ENCODE data around the gene C5orf34.
A peak's percentile ranks its signal among the peaks of the same experiment; 100 is the strongest.
"Not testable (repeated sequence)": the region's sequence is repeated elsewhere in the genome, so short reads cannot be mapped to it uniquely, and the experiment has no call there.

The C5orf34 gene

DNA sequence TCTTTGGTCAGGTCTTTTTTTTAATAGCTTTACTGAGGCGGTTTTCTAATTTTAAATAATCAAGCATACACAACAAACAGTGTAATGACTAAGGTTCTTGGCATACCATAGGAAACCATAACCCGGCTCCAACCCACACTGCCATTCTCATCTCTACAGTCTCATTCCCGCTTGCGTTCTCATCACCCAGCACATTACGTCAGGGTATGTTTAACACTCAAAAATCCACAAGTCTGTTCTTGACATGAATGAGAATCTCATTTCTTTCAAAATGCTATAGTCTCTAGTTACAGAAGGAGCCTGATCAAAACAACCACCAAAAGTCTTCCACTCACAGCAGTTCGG lies 505 bp downstream of the C5orf34 start:
- DNase-seq: no peak

GRCh38 chr5:43514025-43514424 lies 923 bp downstream of the C5orf34 start:
- no peak for DNase-seq

DNA sequence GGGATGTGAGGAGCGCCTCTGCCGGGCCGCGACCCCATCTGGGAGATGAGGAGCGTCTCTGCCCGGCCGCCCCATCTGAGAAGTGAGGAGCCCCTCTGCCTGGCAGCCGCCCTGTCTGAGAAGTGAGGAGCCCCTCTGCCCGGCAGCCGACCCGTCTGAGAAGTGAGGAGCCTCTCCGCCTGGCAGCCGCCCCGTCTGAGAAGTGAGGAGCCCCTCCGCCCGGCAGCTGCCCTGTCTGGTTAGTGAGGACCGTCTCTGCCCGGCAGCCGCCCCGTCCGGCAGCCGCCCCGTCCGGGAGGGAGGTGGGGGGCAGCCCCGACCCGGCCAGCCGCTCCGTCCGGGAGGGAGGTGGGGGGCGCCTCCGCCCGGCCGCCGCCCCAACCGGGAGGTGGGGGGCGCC lies 3.9 kb downstream of the C5orf34 start:
- not testable (repeated sequence) for DNase-seq

DNA sequence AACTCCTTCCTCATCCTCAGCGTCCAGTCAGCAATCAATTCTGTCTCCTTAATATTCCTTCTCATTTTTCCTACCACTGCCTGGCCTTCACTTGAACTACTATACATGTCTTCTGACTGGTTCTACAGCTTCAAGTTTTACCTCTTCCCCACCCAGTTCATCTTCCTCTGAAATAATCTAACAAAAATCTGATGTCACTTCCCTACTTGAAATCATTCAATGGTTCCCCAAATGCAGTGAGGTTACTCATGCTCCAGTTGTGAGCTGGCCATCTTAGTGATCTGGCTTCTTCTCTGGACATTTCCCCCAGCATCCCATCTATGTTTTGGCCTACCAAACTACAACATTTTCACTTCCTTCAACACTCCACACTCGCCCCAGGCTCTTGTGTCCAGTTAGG lies 16.4 kb downstream of the C5orf34 start:
- no peak for DNase-seq

DNA sequence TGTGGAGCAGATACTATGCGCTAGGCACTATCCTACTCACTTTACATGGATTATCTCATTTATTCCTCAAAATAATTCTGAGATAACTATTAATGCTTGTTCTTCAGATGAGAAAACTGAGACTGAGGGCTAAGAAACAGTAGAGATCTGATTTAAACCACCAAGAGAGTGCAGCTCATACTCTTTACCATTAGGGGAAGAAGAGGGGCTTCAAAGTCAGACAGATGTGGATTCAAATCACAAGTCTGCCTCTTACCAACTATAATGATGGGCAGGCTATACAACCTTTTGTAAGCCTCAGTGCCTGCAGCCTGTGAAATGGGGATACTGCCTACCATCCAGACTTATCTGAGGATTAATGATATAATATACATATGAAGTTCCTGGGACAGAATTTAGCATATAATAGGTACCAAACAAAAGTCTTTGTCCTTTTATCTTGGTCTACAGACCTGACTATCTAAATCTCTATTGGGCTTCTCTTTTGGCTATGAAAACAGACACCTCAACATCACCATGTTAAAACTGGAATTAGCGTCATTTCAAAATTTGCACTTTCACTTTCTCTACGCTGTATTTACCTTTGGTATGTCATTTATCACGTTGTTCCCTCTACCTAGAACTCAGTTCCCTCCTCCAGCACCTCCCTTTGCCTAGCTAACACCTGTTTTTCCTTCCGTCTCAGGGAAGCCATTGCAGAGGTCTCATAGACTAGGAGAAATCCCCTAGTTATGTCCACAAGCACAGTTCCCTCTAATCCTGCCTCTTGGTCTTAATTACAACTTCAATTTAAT lies 17.4 kb downstream of the C5orf34 start:
- no peak for DNase-seq

DNA sequence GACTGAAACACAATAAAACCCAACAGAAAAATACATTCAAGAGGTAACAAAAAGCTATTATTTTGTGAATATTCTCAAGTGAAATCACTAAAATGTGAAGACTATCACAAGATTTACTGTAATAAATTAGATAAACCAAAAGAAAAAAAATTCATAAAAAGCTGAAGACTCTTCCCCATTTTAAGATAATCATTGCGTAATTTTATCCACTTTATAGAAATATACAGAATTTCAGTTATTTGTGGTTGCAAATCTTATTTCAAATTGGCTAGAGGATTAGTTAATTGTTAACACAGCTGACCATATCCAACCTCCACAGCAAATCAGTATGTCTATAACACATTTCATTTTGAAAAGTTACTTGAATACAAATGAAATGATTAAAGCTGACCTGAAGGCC lies 23.6 kb downstream of the C5orf34 start:
- DNase-seq: no peak

GRCh38 chr5:43486353-43486752 lies 28.6 kb downstream of the C5orf34 start:
- DNase-seq: no peak

DNA sequence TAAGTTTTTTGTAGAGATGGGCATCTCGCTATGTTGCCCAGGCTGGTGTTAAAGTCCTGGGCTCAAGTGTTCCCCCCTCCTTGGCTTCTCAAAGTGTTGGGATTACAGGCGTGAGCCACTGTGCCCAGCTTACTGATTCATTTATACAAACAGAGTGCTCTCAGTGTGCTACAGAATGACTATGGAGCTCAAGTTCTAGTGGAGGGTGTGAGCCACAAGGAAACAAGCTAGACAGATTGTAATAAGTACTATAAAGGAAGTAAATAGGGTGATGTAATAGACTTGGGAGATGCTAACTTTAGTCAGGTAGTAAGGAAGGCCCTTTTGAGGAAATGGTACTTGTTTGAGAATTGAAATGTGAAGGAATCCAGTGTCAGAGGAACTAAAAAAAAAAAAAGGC lies 29.5 kb downstream of the C5orf34 start:
- DNase-seq: no peak

DNA sequence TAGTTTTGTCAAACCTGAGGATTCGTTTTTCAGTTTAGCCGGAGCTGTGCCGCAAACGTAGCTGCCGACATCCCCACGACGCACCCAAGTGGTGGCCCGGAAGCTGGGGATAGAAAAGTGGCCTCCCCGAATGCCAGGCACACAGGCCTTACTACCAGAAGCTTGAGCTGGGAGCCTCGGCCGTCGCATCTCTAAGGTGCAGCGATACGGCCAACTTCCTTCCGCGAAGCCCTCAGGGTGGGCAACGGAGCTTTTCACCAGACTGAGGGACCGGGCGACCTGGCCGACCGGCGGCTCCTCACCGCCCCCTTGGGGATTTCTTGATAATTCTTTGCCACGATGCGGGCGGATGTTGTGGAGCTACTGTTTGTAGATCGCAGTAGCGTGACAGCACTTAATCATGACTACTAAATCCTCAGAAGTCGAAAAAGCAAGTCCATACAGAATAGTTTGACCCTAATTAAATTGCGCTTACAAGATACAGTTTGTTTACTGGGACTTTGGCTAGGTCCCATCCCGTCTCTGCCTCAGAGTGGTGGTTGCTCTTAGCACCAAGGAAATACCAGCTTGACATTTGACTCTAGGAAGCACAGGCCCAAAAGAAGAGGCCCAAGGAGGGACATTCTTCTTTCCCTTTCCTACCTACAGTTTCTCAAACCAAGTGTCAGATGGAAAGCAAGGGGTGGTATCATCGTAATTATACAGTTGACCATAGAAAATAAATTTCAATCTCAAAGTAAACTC lies 30.7 kb downstream of the C5orf34 start:
- peak; percentile 86 for DNase-seq

- DNase-seq: peak; percentile 95
Measured at GRCh38 chr5:43483298-43484105, 31.4 kb downstream of the C5orf34 start, which contains the start of gene TMEM267. TMEM267 (minus strand) TSS chr5:43483865; CDS start chr5:43453969, 29,896 bp downstream.

GRCh38 chr5:43482490-43483297 lies 32.3 kb downstream of the C5orf34 start:
- DNase-seq: no peak

DNA sequence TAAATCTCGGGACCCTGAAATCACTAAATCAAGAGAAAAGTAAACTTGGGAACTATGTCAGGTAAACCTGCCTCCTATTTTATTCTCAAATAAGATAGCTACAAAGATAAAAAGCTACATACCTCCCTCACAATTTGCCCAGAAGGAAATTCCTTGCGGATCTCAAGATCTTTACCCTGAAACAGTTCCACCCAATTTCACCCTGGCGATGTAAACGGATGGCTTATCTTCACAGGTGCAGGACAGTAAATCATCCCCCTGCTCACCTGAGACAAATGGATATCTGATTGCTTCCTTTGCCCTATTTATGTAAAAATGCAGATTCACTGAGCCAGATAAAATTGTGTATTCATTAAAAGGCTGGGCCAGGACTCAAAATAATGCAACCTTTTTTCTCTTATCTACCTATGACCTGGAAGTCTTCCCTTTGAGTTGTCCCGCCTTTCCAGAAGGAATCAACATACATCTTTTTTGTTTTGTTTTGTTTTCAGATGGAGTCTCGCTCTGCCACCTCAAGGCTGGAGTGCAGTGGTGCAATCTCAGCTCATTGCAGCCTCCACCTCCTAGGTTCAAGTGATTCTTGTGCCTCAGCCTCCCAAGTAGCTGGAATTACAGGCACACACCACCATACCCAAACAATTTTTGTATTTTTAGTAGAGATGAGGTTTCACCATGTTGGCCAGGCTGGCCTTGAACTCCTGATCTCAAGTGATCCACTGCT lies 45.1 kb downstream of the C5orf34 start:
- no peak for DNase-seq

- DNase-seq: no peak
Measured at GRCh38 chr5:43467100-43467499, 47.8 kb downstream of the C5orf34 start.

DNA sequence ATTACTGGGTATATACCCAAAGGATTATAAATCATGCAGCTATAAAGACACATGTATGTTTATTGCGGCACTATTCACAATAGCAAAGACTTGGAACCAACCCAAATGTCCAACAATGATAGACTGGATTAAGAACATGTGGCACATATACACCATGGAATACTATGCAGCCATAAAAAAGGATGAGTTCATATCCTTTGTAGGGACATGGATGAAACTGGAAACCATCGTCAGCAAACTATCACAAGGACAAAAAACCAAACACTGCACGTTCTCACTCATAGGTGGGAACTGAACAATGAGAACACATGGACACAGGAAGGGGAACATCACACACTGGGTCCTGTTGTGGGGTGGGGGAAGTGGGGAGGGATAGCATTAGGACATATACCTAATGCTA lies 49.5 kb downstream of the C5orf34 start:
- not testable (repeated sequence) for DNase-seq

DNA sequence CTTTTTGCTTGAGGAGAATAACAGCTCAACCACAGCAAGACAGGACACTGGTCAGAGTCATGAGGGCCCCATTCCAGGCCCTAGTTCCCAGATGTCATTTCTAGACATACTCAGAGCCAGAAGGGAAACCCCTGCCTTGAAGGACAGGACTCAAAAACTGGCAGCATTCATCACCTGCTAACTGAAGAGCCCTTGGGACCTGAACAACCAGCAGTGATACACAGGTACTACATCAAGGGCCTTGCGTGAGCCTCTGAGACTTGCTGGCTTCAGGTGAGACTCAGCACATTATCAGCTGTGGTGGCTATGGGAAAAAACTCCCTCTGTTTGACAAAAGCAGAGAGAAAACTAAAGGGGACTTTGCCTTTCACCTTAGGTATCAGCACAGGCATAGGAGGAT lies 53.9 kb downstream of the C5orf34 start:
- DNase-seq: no peak

DNA sequence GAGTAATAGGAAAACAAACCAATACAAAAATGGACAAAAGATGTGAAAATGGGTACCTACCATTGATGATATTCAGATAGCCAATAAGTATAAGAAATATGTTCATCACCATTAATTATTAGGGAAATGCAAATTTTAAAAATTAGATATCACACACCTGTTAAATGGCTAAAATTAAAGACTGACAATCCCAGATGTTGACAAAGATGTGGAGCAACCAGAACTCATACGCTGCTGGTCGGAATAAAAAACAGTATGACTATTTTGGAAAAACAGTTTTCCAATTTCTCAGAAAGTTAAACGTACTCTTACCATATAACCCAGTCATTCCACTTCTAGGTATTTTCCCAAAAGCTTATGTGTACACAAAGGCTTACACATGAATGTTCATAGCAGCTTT lies 58.4 kb downstream of the C5orf34 start:
- no peak for DNase-seq

- DNase-seq: not testable (repeated sequence)
Measured at GRCh38 chr5:43441575-43441974, 73.4 kb downstream of the C5orf34 start.

GRCh38 chr5:43437062-43437660 lies 77.8 kb downstream of the C5orf34 start:
- no peak for DNase-seq
